HG03575 (cell line): ENCODE measurements around the gene NDUFC2.
"Not testable (repeated sequence)": the region's sequence is repeated elsewhere in the genome, so short reads cannot be mapped to it uniquely, and the experiment has no call there.

ENCODE experiments used
- ATAC-seq: cut with Tn5 transposase; IDR thresholded peaks from one replicate; pipeline ENCODE4 v1.9.1; 2021; ENCODE audit not compliant: unreplicated experiment, insufficient number of reproducible peaks, low FRiP score; ENCODE audit errors: extremely low read depth

The NDUFC2 gene

GRCh38 chr11:78079232-78080083 is at the start of gene NDUFC2:
Gene NDUFC2, minus strand, starts transcription at chr11:78079862. Its CDS starts 118 bp downstream, at chr11:78079744.
- peak; percentile 31 for ATAC-seq

DNA sequence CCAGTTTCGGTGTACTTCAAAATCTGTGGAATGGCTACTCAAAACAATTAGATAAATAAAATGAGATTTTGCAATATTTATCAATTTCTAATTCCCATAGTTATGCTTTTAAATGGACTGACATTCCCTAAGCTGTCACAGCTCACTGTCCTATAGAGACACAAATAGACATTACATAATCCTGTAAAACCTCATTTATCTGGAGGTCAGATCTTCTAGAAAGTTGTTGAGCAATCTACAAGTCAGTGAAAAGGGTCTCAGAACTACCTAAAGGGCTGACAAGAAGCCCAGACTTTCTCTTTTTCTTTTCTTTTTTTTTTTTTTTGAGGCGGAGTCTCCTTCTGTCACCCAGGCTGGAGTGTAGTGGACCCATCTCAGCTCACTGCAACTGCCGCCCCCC is 47.7 kb upstream of the NDUFC2 start:
- no peak for ATAC-seq

GRCh38 chr11:78112582-78113275 is 33.1 kb upstream of the NDUFC2 start:
- ATAC-seq, result no peak

- no peak for ATAC-seq
Measured at GRCh38 chr11:78111298-78111697, 31.6 kb upstream of the NDUFC2 start.

DNA sequence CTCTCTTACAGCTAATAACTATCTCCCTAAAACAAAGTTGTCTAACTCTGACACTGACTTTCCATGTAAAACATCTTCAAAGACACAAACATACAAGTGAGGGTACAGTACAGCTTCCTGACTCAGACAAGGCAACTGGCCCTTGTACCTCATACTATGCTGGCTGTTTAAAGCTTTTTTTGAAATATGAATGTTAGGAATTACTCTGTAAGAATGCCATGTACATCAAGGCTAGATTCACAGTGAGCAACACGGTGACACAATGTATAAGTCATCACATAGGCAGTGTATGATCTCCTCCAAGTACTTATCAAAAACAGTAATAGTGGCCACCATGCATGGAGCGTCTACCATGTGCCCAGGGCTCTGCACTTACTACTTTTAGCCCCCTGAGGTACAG is 31.2 kb upstream of the NDUFC2 start:
- ATAC-seq, result no peak

DNA sequence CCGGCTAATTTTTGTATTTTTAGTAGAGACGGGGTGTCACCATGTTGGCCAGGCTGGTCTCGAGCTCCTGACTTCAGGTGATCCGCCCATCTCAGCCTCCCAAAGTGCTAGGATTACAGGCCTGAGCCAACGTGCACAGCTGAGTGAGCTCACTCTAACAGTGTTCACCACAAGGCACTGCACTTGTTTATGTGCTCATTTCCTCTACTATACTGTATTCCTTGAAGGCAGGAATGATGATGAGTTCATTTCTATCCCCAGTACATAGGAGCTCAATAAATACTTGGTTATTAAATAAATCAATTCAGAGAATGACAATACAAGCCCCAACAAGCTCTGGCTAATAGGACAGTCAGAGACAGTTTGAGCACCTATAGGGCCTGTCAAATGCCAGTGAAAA is 30.7 kb upstream of the NDUFC2 start:
- ATAC-seq, result no peak

DNA sequence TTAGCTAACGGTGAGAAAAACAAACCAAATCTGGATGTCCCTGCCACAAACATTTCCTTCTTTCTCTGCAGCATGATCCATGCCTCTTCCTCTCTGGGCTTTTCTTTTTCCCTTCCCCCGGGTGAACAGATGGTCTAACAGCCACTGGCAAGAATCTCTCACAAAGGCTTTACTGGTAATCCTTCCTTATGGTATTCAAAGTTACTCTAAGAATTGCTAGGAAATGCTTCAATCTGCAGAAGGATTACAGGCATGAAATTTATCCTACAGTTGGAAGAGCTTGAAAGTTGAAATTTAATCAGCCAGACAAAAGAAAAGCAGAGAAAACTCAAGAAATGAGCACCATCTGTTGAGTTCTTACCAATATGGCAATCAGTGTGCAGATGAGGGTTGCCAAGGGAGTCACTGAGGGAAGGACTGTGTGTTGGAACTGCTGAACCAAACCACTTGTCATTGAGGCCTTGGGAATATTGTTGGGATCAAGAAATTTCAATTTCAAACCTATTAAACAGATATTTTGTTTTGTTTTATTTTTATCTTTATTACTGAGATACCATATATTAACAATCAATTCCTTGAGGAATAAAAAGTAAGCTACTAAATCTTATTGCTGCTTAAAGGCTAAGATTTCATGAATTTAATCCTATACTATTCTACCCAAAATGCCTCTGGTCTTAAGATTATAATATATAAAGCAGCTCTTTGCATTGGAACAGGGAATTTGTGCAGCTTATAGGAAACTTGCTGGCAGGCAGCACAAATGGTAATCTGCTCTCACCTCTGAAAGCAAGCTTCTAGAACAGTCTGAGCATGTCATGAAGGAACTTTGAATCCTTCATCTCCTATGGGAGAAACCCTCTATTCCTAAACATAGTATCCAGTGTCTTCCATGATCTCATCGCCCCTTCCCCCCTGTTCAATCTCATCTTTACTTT is 29.7 kb upstream of the NDUFC2 start:
- no peak for ATAC-seq

- ATAC-seq, result no peak
Measured at GRCh38 chr11:78100676-78101472, 21.2 kb upstream of the NDUFC2 start.

DNA sequence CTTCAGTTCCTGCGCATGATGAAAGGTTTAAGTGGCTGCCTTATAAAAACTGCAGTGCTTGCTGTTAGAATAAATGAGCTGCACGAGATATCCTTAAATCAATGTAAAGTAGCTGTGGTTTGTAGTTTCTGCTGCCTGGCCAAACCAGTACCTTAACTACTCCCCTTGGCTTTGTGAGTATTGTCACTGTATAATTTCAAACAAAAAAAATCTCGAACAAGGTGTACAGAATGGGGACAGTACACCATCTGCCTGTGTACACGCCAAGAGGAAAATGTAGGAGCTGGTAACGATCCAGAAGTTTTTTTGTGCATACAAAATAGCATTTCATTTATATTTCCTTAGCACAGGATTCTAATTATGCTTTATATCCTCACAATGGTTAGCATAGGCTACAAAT is 20.6 kb upstream of the NDUFC2 start:
- ATAC-seq, result no peak

DNA sequence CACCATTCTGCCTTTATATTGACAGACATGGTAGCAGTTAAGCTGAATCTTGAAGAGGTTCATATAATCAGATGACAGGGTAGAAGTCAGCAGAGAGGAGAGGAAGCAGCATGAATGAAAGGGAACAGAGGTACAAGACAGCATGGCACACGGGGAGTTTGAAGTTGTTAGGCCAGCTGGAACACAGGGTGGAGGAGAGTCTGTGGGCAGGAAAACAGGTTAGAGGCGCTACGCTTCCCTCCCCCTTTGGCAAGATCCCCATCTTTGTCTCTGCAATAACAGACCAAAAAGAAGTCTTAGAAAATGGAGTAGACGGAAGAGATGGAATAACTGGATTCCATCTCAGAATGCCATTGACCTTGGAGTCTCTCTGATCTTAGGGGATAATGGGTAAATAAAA is 20.0 kb upstream of the NDUFC2 start:
- no peak for ATAC-seq

DNA sequence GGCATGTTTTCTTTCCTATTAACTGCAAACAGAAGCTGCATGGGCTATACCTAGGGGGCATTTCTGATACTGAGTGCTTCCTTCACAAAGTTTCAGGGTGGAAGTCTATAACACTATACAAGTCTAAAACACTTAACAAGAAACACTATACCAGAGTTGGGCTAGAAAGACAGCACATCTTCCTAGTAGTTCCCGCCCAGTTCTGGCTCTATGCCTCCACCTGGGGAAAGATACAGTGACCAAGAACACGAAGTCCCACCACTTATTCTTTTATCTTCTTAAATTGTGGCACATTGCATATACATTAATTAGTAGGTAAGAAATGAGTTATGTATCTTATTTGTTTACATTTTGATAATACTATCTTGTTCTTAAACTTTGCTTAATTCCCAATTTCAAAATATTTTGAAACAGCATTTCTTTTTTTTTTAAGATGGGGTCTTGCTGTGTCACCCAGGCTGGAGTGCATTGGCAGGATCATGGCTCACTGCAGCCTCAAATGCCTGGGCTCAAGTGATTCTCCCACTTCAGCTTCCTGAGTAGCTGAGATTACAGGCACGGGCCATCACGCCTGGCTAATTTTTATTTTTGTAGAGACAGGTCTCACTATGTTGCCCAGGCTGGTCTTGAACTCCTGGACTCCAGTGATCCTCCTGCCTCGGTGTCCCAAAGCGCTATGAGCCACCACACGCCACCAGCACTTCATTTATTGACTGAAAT is 18.2 kb upstream of the NDUFC2 start:
- ATAC-seq, result no peak

GRCh38 chr11:78094250-78094649 is 14.6 kb upstream of the NDUFC2 start:
- no peak for ATAC-seq

DNA sequence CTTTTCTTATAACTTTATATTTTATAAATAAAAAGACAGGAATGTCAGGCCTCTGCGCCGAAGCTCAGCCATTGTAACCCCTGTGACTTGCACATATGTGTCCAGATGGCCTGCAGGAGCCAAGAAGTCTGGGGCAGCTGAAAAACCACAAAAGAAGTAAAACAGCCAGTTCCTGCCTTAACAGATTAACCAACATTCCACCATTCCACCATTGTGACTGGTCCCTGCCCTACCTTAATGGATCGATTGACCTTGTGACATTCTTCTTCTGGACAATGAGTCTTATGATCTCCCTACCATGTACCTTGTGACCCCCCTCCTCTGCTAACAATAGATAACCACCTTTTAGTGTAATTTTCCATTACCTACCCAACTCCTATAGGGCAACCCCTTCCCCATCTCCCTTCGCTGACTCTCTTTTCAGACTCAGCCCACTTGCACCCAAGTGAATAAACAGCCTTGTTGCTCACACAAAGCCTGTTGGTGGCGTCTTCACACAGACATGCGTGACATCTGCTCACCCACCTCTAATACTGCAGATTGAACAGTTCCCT is 6.9 kb upstream of the NDUFC2 start:
- not testable (repeated sequence) for ATAC-seq

- no peak for ATAC-seq
Measured at GRCh38 chr11:78085972-78086371, 6.3 kb upstream of the NDUFC2 start.

DNA sequence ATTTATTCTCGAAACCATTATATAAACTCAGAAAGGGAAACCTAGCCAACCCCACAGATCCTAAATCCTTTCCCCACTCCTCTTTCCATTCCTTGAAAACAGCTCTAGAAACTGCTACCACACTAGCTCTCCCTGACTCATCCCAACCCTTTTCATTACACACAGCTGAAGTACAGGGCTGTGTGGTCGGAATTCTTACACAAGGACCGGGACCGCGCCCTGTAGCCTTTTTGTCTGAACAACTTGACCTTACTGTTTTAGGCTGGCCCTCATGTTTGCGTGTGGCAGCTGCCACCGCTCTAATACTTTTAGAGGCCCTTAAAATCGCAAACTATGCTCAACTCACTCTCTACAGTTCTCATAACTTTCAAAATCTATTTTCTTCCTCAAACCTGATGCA is 4.8 kb upstream of the NDUFC2 start:
- ATAC-seq, result not testable (repeated sequence)

DNA sequence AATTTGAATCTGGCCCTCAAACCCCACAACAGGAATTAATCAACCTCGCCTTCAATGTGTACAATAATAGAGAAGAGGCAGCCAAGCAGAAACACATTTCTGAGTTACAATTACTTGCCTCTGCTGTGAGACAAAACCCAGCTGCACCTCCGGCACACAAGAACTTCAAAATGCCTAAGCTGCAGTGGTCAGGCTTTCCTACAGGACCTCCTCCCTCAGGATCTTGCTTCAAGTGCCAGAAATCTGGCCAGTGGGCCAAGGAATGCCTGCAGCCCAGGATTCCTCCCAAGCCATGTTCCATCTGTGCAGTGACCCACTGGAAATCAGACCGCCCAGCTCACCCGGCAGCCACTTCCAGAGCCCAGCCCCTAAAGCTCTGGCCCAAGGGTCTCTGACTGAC is 3.4 kb upstream of the NDUFC2 start:
- ATAC-seq, result no peak

GRCh38 chr11:78082146-78082545 is 2.5 kb upstream of the NDUFC2 start:
- no peak for ATAC-seq

GRCh38 chr11:78081583-78081982 is 1.9 kb upstream of the NDUFC2 start:
- no peak for ATAC-seq
